Inflammatory macrophage treated with lipopolysaccharide for 4 hours (primary cell): ENCODE results near the gene PARD3.

ENCODE experiments used
- DNase-seq: peaks from one replicate; pipeline ENCODE4 v3.0.0-alpha.2; 2020

Gene PARD3

GRCh38 chr10:34736976-34737771, 77.9 kb downstream of the PARD3 start:
- DNase-seq: no peak

DNA sequence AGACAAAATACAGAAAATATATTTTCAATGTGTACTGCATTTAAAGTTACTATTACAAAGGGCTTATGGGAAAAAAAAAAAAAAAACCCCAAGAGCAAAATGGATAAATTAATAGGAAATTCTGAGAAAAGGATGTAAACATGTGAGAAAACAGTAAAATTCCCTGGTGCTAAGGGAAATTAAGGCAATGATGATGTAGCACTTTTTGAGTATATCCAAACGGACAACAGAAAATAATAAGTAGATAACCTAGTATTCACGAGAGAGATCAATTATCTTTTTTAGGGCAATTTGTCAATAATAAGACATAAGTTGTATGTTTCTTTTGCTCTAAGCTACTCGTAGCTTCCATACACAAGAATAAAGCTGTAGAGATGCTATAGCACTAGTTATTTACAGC, 80.2 kb downstream of the PARD3 start:
- DNase-seq: no peak

DNA sequence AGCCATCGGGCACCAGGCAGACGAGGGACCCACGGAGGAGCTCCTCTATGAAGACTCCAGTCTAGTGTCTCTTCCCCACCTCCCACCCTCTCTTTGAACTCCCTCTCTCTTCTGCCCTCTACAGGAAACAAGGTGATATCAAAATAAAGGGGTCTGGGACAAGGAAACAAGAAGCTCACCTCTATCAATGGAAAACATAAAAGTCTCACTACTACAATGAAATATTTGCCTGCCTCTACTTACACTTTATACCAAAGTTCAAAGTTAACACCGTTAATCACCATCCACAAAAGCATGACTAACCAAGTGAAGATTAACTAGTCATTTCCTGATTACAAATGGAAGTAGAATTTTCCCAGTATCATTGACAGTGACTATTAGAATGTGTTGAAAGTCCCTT, 82.2 kb downstream of the PARD3 start:
- DNase-seq: no peak

DNA sequence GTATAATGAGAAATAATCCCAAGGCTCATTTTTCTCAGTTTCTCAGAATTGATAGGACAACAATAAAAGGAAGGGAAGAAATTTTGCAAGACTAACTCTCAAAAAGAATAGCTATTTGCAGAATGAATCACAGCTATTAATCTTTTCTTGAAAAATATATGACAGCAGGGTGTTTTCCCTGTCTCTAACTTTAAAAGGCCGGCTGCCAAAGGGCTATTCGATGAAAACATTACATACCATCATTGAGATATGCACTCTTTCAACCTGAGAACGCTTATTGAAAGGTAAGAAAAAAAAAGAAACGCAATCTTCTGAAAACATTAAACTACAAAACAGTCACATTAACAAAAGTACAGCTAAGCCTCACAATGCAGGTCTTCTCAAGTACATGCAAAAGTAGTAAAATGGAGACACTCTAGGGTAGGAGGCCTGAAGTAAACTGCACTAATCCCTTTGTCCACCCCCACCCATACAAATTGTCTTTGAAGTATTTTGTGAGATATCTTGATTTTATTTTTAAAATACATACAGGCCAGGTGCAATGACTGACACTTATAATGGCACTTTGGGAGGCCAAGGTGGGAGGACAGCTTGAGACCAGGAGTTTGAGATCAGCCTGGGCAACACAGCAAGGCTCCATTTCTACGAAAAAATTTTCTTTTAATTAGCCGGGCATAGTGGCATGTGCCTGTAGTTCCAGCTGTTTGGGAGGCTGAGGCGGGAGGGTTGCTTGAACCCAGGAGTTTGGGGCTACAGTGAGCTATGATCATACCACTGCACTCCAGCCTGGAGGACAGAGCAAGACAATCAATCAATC, 83.0 kb downstream of the PARD3 start:
- no peak for DNase-seq

- DNase-seq: no peak
Measured at GRCh38 chr10:34731213-34731612, 83.9 kb downstream of the PARD3 start.

- no peak for DNase-seq
Measured at GRCh38 chr10:34730726-34731125, 84.4 kb downstream of the PARD3 start.

- DNase-seq: no peak
Measured at GRCh38 chr10:34729619-34730018, 85.5 kb downstream of the PARD3 start.

DNA sequence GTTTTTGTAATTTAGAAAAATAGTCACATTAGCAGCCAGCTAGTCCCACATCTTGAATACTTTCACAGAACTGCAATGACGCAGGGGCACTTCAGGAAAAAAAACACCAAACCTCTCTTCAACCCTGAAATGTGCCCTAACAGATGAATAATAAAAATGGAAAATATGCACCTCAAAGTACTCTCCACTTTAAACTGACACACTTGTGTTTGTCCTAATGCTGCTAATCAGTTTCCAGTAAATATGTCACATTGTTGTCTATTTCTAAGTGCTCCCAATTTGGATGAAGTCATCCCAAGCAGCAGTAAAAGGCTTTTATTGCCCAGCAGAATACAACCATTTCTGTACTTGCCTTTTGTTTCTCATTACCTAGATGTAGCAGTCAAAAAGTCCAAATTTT, 86.7 kb downstream of the PARD3 start:
- DNase-seq: no peak

DNA sequence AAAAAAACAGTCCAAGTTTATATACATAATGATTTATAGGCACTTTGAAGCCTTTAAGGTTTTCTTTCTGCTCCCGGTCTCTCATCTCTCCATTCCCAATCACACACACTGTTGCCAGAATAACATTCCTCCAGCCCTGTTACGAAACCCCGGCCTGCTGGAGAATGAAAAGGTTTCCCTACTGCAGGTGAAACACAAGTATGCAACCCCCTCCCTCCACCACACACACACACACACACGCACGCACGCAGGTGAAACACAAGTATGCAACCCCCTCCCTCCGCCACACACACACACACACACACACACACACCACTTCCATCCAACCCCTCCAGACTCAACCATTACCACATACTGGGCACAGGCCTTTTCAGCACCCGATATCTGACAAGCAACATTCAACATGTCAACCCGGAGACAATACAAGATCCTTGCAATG, 87.5 kb downstream of the PARD3 start:
- no peak for DNase-seq

- no peak for DNase-seq
Measured at GRCh38 chr10:34726862-34727261, 88.2 kb downstream of the PARD3 start.

DNA sequence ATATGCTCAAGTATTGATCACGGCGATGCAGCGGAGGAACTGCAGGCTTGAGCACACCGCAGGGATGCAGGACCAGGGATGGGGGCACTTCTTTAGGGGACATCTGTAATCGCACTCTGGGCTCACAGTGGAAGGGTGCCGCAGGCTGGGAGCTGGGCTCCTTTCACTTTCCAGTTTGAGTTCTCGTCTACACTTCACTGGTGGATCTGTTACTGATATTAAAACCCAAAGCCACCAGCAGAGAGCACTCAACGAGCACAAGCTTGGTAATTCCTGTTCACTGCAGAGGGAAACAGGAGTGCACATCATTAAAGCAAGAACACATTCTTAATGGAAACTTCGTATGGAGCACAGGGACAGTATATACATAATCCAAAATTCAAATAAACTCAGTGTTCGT, 91.3 kb downstream of the PARD3 start:
- no peak for DNase-seq

DNA sequence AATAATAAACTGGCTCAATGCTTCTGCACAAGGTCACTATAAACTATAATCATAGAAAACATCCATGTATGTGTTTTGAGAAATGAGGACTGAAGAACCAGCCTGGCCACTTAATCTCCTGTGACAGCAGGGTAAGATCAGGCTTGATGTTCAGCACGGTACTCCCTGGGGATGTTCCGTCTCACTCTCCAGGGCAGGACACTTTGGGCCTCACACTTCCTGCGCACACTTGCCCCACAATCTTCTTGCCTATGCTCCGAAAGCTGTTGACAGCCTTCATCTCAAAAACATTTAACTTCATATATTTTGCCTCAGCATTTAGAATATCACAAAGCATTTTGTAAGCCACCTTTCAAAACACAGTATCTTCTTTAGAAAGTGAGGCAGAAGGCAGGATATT, 92.7 kb downstream of the PARD3 start:
- DNase-seq: no peak

GRCh38 chr10:34721208-34721840, 93.8 kb downstream of the PARD3 start:
- DNase-seq: no peak

DNA sequence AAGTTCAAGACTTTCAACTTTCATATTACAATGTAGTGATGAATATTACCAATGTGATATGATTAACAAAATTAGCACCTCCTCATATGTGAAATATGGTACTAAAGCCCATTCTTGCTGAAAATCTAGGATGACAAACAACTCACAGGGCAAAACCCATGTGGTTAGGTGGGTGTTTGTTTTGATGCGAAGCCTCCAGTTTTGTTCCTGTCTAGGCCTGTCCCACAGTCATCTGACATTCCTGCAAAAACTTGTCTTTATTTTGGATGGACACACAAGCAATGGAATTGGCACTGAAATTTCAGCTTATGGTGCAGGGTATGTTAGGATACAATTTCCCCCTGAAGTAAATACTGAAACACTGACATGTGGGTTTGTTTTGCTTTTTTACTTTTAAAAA, 95.3 kb downstream of the PARD3 start:
- no peak for DNase-seq

DNA sequence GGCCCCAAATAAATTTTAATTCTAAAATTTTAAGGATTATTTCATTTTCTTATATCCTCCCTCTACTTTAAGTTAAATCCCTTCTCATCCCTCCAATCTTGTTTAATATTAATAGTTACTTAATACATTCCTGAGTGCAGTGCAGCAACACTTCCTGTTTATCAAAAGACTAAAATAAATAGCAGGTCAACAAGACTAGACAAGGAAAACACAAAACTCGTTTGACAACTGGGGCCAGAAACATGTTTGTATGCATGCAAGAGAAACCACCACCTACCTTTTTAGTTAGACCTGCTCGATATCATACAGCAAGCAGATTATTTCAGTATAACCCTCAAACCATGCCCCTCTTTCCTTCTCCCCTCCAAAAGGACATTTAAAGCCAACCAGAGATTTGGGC, 95.8 kb downstream of the PARD3 start:
- no peak for DNase-seq

DNA sequence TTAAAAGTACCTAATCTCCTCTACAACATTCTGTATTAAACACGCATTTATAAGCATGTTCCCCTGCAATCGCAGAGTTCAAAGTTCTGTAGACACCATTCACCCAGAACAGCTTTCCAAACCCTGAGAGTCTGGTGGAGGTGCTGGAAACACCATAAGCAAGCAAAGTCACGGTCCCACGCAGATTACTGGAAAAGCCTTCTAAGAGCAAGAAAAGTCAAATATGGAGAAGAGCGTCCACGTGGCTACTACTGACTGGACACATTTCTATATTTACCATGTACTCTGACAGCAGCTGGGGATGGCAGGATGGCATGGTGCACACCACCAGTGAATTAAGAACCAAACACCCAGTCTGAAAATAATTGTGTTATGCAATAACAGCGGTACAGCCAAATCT, 97.7 kb downstream of the PARD3 start:
- no peak for DNase-seq

DNA sequence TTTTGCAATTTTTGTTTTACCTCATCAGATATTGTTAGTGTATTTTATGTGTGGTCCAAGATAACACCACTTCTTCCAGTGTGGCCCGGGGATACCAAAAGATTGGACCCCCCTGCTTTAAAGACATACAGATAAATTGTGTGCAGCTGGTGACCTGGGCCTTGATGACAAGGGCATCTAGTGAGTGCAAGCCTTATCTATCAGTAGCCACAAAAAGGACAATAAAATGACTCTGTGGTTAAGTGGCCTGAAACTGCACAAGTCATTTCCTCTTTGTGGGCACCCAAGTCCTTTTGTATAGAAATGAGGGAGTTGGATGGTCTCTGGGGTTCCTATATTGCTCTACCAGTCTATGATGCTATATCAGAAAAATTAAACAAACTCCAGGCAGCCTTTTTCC, 98.1 kb downstream of the PARD3 start:
- no peak for DNase-seq

GRCh38 chr10:34716234-34716633, 98.9 kb downstream of the PARD3 start:
- DNase-seq: no peak

DNA sequence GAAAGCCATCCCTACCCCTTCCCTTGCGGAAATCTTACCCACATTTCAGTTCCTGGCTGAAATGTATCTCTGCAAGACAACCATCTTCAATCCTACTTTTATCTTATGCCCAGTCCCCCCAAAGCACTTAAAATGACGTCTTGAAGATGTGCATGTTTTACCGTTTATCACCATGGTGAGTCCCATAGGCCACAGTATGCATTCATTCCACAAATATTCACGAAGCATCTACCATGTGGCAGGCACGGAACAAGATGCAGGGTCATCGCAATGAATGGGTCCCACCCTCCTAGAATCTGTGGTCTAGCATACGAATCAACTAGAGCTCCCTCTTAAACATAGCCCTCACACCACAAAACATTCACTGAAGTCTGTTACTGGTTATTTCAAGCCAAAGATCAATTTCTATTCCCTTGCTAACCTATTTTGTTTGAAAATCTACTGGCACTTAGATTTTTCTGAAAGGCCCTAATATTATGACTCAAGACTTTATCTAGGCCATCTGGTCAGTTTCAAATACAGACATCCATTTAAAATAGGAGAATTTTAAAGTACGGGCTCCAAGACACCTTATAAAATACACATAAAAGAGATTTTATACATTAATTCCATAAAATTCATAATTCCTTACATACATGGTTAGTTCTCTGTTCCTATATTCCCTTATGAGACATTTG, 99.4 kb downstream of the PARD3 start:
- no peak for DNase-seq

GRCh38 chr10:34713875-34714274, 101.2 kb downstream of the PARD3 start:
- no peak for DNase-seq

DNA sequence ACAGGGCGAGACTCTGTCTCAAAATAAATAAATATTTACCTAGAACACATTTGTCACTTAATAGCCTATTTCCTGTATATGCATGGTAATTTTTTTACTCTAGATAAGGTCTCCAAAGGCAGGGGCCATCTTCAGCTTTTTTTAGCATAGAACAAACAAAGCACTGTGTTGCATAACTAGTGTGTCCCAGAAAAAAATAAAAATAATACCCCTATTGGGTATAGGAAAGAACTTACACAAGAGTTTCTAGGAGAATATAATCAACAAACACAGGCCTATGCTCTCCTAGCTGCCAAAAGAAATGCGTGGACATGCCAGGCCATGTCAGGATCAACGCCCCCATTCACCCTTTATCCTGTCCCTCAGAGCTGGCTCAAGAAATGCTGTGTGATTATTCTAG, 103.6 kb downstream of the PARD3 start:
- DNase-seq: no peak

DNA sequence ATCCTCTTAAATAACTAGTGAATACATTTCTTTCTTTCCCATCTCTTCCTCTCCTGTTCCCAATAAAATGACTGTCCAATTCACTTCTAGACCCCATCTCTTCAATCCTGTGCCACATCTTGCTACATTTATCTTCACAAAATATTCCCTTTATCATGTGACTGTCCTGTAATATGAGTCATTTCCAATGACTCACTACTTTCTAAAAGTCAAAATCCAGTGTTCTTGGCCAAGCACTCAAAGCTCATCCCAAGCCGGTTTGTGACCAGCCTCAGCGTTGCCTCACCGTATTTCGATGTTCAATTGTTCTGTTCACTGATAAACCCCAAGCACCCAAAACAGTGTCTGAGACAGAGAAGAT, 104.7 kb downstream of the PARD3 start:
- no peak for DNase-seq

GRCh38 chr10:34709637-34710390, 105.3 kb downstream of the PARD3 start:
- DNase-seq: no peak
